Mucosa of gallbladder (tissue), 1 donor: ENCODE data around the gene SLC37A1. TPM values are rescaled to one million over a fixed set of nuclear protein-coding genes. Genes with fewer than 3 reads are reported as not detected.

Experiments
- DNase-seq: peaks from one replicate; pipeline ENCODE4 v3.0.0-alpha.2; 2020; ENCODE audit warnings: low spot score
- total RNA-seq: library from RNA; stranded (reverse); gene quantifications from one replicate; pipeline ENCODE4 v1.2.1, GENCODE V29; 2021
- donor health status: DM: no; HTN: no; CAD: no.

Gene SLC37A1
- total RNA-seq, 1 donor from 2014 or later: 56.2 TPM

- DNase-seq: no peak
Measured at GRCh38 chr21:42574234-42575027, 60.8 kb downstream of the SLC37A1 start.

DNA sequence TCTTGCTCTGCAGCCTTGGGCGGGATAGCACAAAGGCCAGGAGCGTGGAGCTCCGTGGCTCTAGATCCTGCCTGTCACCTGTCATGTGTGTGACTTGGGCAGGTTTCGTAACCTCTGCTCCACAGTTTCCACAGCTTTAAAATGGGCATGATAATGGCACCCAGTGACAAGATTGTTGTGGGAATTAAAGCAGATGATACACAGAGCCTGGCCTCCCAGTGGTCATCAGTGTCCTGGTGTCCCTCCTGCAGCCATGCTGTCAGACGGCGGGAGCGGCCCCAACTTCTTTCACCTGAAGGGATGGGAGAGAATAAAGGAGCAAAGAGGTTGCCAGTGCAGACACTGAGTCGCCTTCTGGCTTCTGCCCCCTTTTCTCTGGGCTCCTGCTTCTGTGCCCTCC is 61.5 kb downstream of the SLC37A1 start:
- DNase-seq: no peak

GRCh38 chr21:42576639-42577038 is 63.0 kb downstream of the SLC37A1 start:
- DNase-seq: no peak

GRCh38 chr21:42578034-42578433 is 64.4 kb downstream of the SLC37A1 start:
- no peak for DNase-seq

DNA sequence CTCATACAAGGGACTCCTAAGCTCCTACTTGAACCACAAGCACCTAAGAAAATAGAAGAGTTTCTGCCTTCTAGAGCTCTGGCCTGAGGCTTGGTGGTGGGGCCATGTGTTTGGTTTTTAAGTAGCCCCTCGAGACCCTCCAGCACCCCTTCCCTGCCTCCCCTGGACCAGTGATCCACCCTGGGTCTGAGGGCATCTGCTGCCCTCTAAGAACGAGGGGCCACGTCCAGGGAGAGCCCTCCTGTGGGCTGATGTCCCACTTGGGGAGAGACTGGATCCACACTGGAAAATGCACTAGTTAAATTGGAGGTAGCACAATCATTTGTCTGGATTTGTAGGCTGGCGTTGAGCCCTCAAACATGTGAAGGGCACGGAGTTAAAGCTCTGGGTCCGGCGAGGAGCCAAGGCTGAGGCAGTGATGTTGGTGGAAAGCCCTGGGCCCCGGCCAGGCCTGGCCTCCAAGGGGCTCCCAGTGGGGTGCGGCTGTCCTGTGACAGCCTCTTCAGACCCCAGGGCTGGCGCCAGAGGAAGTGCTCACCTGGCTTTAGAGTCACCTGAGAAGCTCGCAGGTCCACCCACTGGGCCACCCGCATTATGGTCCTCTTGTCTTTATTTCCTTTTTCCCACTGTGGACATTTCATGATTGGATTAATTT is 65.2 kb downstream of the SLC37A1 start:
- no peak for DNase-seq

- DNase-seq: no peak
Measured at GRCh38 chr21:42579456-42580075, 65.9 kb downstream of the SLC37A1 start.

- no peak for DNase-seq
Measured at GRCh38 chr21:42580076-42580792, 66.6 kb downstream of the SLC37A1 start.

DNA sequence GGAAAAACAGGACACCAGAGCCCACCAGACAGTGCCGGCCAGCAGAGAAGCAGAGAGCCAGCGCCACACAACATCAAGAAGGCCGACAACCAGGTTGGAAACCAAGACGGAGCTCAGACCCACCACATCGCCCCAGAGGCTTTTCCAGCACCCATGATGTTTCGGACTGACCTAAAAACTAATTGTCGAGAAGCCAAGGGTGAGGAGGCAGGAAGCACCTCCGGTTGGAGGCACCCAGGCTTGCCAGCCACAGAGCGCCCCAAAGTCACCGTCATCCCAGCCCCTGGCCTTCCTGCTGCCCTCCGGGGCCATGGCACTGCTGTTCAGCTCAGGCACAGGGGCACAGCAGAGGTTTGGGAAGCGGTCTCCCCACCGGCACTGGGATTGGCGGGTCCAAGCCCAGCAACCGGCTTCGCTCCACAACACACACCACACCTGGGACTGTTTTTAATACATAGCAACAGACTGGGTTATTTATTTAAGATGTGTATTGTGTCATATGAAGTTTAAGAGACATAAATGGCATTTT is 67.2 kb downstream of the SLC37A1 start:
- DNase-seq: no peak

GRCh38 chr21:42581336-42581992 is 67.8 kb downstream of the SLC37A1 start:
- DNase-seq: no peak

GRCh38 chr21:42581993-42582786 is 68.5 kb downstream of the SLC37A1 start:
- no peak for DNase-seq

DNA sequence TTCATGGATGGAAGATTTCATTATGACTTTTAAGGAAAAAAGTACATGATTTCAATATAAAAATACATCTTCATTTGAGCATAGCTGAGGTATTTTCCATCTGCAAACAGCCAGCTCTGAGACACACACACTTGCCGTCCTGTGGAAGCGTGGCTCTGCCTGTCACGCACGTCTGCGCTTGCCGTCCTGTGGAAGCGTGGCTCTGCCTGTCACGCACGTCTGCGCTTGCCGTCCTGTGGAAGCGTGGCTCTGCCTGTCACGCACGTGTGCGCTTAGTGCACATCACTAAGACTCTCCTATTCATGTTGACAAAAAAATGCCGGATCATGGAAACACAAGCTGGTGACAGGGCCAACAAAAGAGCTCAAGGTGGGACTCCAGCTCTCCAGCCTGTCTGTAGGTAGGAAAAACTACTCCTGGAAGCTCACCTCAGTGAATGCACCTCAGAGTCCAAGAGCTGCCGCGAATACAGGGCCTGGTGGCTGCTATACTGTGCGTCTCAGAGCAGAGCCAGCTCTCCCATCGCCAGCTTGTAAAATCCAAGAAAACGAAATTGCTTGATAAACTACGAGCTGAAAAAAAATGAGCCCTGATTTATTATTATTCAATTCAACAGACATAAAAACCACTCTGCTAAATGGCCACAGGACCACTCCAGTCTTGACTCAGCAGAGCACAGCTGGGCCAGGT is 69.3 kb downstream of the SLC37A1 start:
- DNase-seq: no peak

DNA sequence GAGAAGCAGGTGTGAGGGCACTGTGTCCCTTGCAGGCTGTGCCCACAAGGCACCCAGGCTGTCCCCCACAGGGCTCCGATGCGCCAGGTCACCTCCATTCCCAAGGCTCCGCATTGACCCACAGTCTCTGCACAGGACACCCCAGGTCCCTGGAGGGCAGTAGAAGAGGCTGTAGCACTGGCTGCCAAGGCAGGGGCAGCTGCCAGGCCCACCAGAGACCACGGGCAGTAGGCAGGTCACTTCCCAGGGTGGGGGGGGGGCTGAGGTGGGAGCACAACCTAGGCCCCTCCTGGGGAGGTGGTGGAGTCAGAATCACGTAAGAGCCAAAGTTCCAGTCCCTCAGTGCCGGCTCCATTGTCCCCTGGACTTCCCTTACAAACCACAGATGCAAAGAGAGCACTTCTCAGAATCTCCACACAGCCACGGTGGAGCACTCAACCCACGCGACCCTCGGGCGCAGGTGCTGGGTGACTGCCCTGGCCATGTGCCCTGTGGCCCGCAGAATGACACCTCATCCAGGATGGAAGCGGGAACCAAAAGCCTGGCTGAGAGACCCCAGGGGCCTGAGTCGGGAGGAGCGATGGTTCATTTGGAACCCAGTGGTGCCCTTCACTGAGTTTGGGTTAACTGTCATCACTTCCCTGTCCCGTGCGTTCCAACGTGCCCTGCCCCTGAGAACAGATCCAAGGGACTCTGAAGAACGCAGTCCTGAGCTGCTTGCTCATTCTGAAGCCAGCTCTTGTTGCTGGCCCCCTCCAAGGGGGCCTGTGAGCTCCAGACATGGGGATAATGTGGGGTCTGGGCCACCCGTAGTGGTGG is 70.0 kb downstream of the SLC37A1 start:
- no peak for DNase-seq

GRCh38 chr21:42584296-42584641 is 70.6 kb downstream of the SLC37A1 start:
- no peak for DNase-seq

DNA sequence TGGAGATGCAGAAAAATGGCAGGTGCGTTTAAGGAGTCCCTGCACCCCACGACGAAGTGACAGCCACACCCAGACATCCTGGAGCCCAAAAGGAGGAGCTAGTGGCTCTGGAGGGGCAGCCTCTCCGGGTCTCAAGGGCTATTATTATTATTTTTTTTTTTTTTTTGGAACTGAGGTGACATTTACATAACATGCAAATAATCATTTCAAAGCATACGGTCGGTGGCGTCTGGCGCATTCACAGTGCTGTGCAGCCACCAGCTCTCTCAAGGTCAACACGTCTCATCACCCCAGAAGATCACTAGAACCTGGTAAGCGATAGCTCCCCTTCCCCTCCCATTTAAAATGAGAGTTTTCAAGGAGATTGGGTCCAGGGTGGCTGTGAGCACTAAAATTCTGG is 72.2 kb downstream of the SLC37A1 start:
- no peak for DNase-seq

DNA sequence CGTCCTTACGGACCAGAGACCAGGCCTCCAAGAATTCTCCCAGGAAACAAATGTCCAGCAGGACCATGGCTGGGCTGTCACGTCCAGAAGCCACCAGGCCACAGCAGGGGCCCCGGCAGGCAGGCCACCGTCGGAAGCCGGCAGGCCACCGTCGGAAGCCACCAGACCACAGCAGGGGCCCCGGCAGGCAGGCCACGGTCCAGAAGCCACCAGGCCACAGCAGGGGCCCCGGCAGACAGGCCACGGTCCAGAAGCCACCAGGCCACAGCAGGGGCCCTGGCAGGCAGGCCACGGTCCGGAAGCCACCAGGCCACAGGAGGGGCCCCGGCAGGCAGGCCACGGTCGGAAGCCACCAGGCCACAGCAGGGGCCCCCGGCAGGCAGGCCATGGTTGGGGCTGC is 72.8 kb downstream of the SLC37A1 start:
- DNase-seq: no peak

DNA sequence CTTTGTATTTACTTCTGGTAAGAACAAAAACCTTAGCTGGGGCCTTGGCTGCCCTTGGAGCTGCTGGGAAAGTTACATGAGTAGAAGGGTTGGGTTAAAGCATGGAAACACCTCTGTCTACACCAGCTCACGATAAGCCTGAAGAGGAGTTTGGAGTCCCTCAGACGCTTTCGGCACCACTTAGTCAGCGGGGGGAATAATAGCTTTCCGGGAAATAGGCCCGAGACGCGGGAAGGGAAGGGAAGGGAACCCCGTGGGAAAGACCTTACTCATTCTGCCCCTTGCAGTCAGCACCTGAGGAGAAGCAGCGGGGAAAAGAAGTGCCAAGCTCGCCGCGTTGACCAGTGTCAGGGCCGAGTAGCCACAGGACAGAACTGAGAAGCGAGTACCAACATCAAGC is 73.4 kb downstream of the SLC37A1 start:
- DNase-seq: no peak

DNA sequence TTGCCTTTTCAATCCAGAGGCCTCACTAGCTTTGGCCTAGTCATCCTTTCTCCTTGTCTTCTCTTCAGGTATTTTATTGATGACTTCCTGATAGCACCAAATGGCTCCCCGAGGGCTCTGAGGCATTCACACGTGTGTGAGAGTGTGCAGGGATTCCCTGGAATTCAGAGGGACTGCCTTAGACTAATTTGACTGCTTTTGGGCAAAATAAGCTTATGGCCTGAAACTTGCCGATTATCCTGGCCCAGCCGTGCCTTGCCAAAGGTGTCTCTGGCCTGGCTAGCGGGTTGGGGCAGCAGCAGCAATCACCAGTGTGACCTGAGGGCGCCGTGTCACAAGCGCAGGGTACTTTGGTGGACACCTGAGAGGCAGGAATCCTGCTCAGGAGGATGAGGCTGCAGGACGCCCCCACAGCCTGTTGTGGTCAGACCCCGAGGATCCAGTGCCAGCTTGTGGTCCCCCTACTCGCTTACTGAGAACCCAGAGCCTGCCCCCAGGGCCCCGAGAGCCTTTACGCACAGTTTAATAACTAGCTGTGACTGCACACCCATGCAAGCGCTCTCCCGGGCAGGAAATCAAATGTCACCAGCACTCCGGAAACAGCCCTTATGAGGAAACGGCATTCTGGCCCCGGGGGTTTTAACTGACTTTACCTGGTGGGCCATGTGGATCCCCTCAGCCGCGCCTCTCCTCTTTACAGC is 76.9 kb downstream of the SLC37A1 start:
- DNase-seq: no peak

GRCh38 chr21:42591170-42591869 is 77.7 kb downstream of the SLC37A1 start:
- DNase-seq: no peak
